H9 (cell line): ENCODE results near the gene HOXD10. TPM values are rescaled to one million over a fixed set of nuclear protein-coding genes. Genes with fewer than 3 reads are reported as not detected.
A peak's percentile ranks its signal among the peaks of the same experiment; 100 is the strongest.

Experiments used
- DNase-seq: peaks from one replicate; pipeline ENCODE4 v3.0.0-alpha.2; 2017
- H2AFZ ChIP-seq: one replicate; pipeline ENCODE4 v1.6.1; 2013; ENCODE audit warnings: mild to moderate bottlenecking, low read length, control low read depth, moderate library complexity
- H2AK5ac ChIP-seq: 2 replicates; pipeline ENCODE4 v1.6.1; 2013; ENCODE audit warnings: low read length, control low read depth, mixed read lengths; ENCODE audit not compliant: insufficient read length
- H2BK120ac ChIP-seq: one replicate; pipeline ENCODE4 v1.6.1; 2013; ENCODE audit warnings: low read depth, mild to moderate bottlenecking, low read length, control low read depth, inconsistent platforms; ENCODE audit not compliant: poor library complexity, severe bottlenecking
- H2BK12ac ChIP-seq: 2 replicates; pipeline ENCODE4 v1.6.1; 2013; ENCODE audit warnings: low read length, control low read depth, mixed read lengths, low read depth; ENCODE audit not compliant: insufficient read length
- H2BK15ac ChIP-seq: 2 replicates; pipeline ENCODE4 v1.6.1; 2013; ENCODE audit warnings: low read depth, low read length, control low read depth
- H2BK20ac ChIP-seq: one replicate; pipeline ENCODE4 v1.6.1; 2013; ENCODE audit warnings: low read depth, mild to moderate bottlenecking, low read length, control low read depth, inconsistent platforms; ENCODE audit not compliant: poor library complexity, severe bottlenecking
- H2BK5ac ChIP-seq: 2 replicates; pipeline ENCODE4 v1.6.1; 2013; ENCODE audit warnings: low read length, control low read depth, mixed read lengths; ENCODE audit not compliant: insufficient read length
- H3K14ac ChIP-seq: 2 replicates; pipeline ENCODE4 v1.6.1; 2013; ENCODE audit warnings: low read length, control low read depth; ENCODE audit not compliant: insufficient read depth
- H3K18ac ChIP-seq: 2 replicates; pipeline ENCODE4 v1.6.1; 2013; ENCODE audit warnings: low read depth, mild to moderate bottlenecking, mixed read lengths, low read length, control low read depth; ENCODE audit not compliant: insufficient read length
- H3K23ac ChIP-seq: 2 replicates; pipeline ENCODE4 v1.6.1; 2013; ENCODE audit warnings: low read length, control low read depth, mixed read lengths, low read depth; ENCODE audit not compliant: insufficient read length
- H3K23me2 ChIP-seq: 2 replicates; pipeline ENCODE4 v1.6.1; 2013; ENCODE audit warnings: low read depth, mild to moderate bottlenecking, mixed read lengths, low read length, control low read depth; ENCODE audit not compliant: insufficient read length, poor library complexity, severe bottlenecking
- H3K27ac ChIP-seq: 2 replicates; pipeline ENCODE4 v1.5.1; 2013; ENCODE audit warnings: low read length, control low read depth, mixed read lengths, low read depth; ENCODE audit not compliant: insufficient read length
- H3K27me3 ChIP-seq: 2 replicates; pipeline ENCODE4 v1.6.1; 2013; ENCODE audit warnings: low read length, control low read depth, inconsistent platforms; ENCODE audit not compliant: insufficient read depth
- H3K4ac ChIP-seq: 2 replicates; pipeline ENCODE4 v1.6.1; 2013; ENCODE audit warnings: low read depth, mild to moderate bottlenecking, control low read depth, inconsistent platforms, low read length, moderate library complexity
- H3K4me1 ChIP-seq: 2 replicates; pipeline ENCODE4 v1.6.1; 2013; ENCODE audit warnings: low read length, control low read depth, inconsistent platforms; ENCODE audit not compliant: insufficient read depth
- H3K4me2 ChIP-seq: 2 replicates; pipeline ENCODE4 v1.6.1; 2013; ENCODE audit warnings: low read length, control low read depth, mixed read lengths; ENCODE audit not compliant: insufficient read length, insufficient read depth
- H3K56ac ChIP-seq: 2 replicates; pipeline ENCODE4 v1.6.1; 2013; ENCODE audit warnings: low read depth, mild to moderate bottlenecking, mixed read lengths, low read length, control low read depth; ENCODE audit not compliant: insufficient read length
- H3K79me1 ChIP-seq: 2 replicates; pipeline ENCODE4 v1.6.1; 2013; ENCODE audit warnings: low read depth, mild to moderate bottlenecking, moderate library complexity, low read length, control low read depth, inconsistent platforms; ENCODE audit not compliant: insufficient read depth, poor library complexity, severe bottlenecking
- H3K79me2 ChIP-seq: 2 replicates; pipeline ENCODE4 v1.6.1; 2013; ENCODE audit warnings: low read length, control low read depth, inconsistent platforms; ENCODE audit not compliant: insufficient read depth
- H3K9ac ChIP-seq: 2 replicates; pipeline ENCODE4 v1.6.1; 2013; ENCODE audit warnings: low read length, control low read depth, mixed read lengths; ENCODE audit not compliant: insufficient read length; ENCODE audit errors: extremely low read depth
- H3K9me3 ChIP-seq: one replicate; pipeline ENCODE4 v1.6.1; 2013; ENCODE audit warnings: low read depth, low read length, inconsistent platforms; ENCODE audit not compliant: control insufficient read depth
- H3T11ph ChIP-seq: one replicate; pipeline ENCODE4 v1.6.1; 2013; ENCODE audit warnings: mild to moderate bottlenecking, low read length, control low read depth, inconsistent platforms
- H4K20me1 ChIP-seq: one replicate; pipeline ENCODE4 v1.6.1; 2013; ENCODE audit not compliant: control insufficient read depth, insufficient read length, insufficient read depth
- H4K5ac ChIP-seq: 2 replicates; pipeline ENCODE4 v1.6.1; 2013; ENCODE audit warnings: low read depth, mild to moderate bottlenecking, mixed read lengths, low read length, control low read depth; ENCODE audit not compliant: insufficient read length
- H4K8ac ChIP-seq: replicated peaks from 2 replicates; pipeline ENCODE4 v1.6.1; 2013; ENCODE audit warnings: low read length, control low read depth, mixed read lengths, low read depth; ENCODE audit not compliant: insufficient read length
- H4K91ac ChIP-seq: 2 replicates; pipeline ENCODE4 v1.6.1; 2013; ENCODE audit warnings: low read depth, mild to moderate bottlenecking, moderate library complexity, mixed read lengths, low read length, control low read depth; ENCODE audit not compliant: insufficient read length
- H3K27ac Mint-ChIP-seq, 3 experiments: 2 replicates in 2 of 3; 3 replicates in 1 of 3; pipeline ENCODE4 v1.8.0; 2020 to 2021; ENCODE audit warnings: mixed read lengths in 3 of 3, mild to moderate bottlenecking in 1 of 3, moderate library complexity in 1 of 3
- H3K27me3 Mint-ChIP-seq: 2 replicates; pipeline ENCODE4 v1.8.0; 2021; ENCODE audit warnings: low read depth, mild to moderate bottlenecking, moderate library complexity, mixed read lengths
- H3K36me3 Mint-ChIP-seq, 3 experiments: 2 replicates in 2 of 3; 3 replicates in 1 of 3; pipeline ENCODE4 v1.8.0; 2020 to 2021; ENCODE audit warnings: low read depth in 3 of 3, mixed read lengths in 3 of 3; ENCODE audit not compliant: insufficient read depth in 1 of 3
- H3K4me1 Mint-ChIP-seq, 2 experiments: 2 replicates each; pipeline ENCODE4 v1.8.0; 2020; ENCODE audit warnings: mixed read lengths in 2 of 2
- H3K4me3 Mint-ChIP-seq, 2 experiments: 2 replicates in 1 of 2; 3 replicates in 1 of 2; pipeline ENCODE4 v1.8.0; 2020 to 2021; ENCODE audit warnings: mild to moderate bottlenecking in 2 of 2, mixed read lengths in 2 of 2, moderate library complexity in 1 of 2
- H3K9me3 Mint-ChIP-seq, 2 experiments: 2 replicates in 1 of 2; 3 replicates in 1 of 2; pipeline ENCODE4 v1.8.0; 2020; ENCODE audit warnings: mild to moderate bottlenecking in 2 of 2, mixed read lengths in 2 of 2, moderate library complexity in 1 of 2
- WGBS: extraction: QIAGEN DNeasy Blood & Tissue Kit; methylation state at CpG from one replicate; pipeline ENCODE4 v1.1.7; 2013; ENCODE audit warnings: missing lambda C conversion rate, low lambda C conversion rate, mixed read lengths; ENCODE audit not compliant: insufficient read length; ENCODE audit errors: extremely low coverage; 5-methylcytosine and 5-hydroxymethylcytosine counted together
- total RNA-seq: library from RNA; stranded (reverse); gene quantifications from 2 replicates; pipeline ENCODE4 v1.2.1, GENCODE V29; 2021
- TF ChIP-seq, protein P1 (sequence below): fragments of 200-600 bp; sonication (generic); conservative IDR thresholded peaks from 3 replicates; pipeline ENCODE4 v1.8.0; 2021; ENCODE audit warnings: antibody characterized with exemption, mild to moderate bottlenecking

HOXD10 gene
- total RNA-seq, 1 experiment from 2014 or later = not detected

DNA sequence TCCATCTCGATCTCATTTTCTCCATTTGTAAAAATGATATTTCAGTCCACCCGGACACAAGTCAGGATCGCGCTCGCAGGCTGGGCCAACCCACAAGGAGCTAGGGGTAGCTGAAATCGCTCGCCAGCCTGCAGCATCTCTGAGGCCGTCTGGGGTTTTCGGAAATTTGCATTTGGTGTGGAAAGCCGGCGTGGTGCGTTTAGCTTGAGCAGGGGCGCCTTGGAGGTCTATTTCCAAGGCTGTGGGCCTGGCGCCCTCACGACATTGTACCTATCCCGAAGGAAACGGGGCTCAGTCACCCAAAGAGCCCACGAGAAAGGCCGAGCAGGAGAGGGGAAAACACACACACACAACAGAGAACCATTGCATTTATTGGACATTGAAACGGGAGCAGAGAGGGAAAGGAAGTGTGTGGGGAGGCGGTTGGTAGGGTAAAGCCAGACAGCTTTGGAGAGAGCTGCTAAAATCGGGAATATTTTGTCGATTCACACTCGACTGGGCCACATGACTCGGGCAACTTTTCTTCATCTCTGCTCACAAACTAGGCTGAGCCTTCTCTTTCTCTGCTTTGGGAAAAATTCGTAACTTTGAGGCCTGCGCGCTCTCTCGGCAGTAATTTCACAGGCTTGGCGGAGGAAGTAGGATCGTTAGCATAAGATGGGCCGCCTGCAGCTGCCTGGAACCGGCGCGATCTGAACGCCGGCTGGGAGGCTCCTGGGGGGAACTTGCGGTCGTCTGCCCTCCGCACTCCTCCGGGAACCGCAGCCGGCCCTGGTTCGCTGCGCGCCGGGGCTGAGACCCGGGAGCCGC is 11.8 kb downstream of the HOXD10 start:
- no peak overlapping the region for H3K23ac ChIP-seq
- H3K27me3 ChIP-seq = peaks cover 89% of the 10 kb centered on the region
- no peaks in the 10 kb centered on the region for H3K23me2 ChIP-seq

More for the DNA sequence above, 11.8 kb downstream of the HOXD10 start:
- H3K36me3 Mint-ChIP-seq = no peaks in the 10 kb centered on the region; a peak in 2 of 7 replicates
- no peak overlapping the region for H3K9ac ChIP-seq
- no peak overlapping the region for H2BK12ac ChIP-seq
- no peak overlapping the region for H3K14ac ChIP-seq
- H2BK20ac ChIP-seq = no peak overlapping the region
- H3K4me1 Mint-ChIP-seq = peaks cover 12 to 20% of the 10 kb centered on the region in 2 experiments
- no peak overlapping the region for H2BK5ac ChIP-seq
- no peaks in the 10 kb centered on the region for H4K20me1 ChIP-seq
- H3T11ph ChIP-seq = no peak overlapping the region
- no peak overlapping the region for H2BK15ac ChIP-seq
- H2BK120ac ChIP-seq = no peak overlapping the region
- peak overlapping the region; percentile 10 to 73; a peak in 4 of 5 replicates for H3K4me3 Mint-ChIP-seq
- TF ChIP-seq, protein P1, sequence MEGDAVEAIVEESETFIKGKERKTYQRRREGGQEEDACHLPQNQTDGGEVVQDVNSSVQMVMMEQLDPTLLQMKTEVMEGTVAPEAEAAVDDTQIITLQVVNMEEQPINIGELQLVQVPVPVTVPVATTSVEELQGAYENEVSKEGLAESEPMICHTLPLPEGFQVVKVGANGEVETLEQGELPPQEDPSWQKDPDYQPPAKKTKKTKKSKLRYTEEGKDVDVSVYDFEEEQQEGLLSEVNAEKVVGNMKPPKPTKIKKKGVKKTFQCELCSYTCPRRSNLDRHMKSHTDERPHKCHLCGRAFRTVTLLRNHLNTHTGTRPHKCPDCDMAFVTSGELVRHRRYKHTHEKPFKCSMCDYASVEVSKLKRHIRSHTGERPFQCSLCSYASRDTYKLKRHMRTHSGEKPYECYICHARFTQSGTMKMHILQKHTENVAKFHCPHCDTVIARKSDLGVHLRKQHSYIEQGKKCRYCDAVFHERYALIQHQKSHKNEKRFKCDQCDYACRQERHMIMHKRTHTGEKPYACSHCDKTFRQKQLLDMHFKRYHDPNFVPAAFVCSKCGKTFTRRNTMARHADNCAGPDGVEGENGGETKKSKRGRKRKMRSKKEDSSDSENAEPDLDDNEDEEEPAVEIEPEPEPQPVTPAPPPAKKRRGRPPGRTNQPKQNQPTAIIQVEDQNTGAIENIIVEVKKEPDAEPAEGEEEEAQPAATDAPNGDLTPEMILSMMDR = no peak
- no peak overlapping the region for H2AK5ac ChIP-seq
- peaks cover 4 to 17% of the 10 kb centered on the region in 2 experiments; a peak in 4 of 5 replicates for H3K9me3 Mint-ChIP-seq
- H4K91ac ChIP-seq = no peak overlapping the region
- no peak overlapping the region for H4K5ac ChIP-seq
- H3K79me2 ChIP-seq = no peaks in the 10 kb centered on the region
- no peaks in the 10 kb centered on the region for H3K4me1 ChIP-seq
- no peak overlapping the region for H3K4ac ChIP-seq
- no peak overlapping the region for H3K56ac ChIP-seq
- WGBS = no CpG with 5 or more reads among the region's 49 CpGs
- H3K27me3 Mint-ChIP-seq = peaks cover 98% of the 10 kb centered on the region
- no peaks in the 10 kb centered on the region for H3K79me1 ChIP-seq
- no peak overlapping the region for H3K27ac ChIP-seq
- peak; percentile 69 for DNase-seq
- peak overlapping the region; percentile 0 for H3K4me2 ChIP-seq
- no peaks in the 10 kb centered on the region for H3K9me3 ChIP-seq
- no peak overlapping the region for H4K8ac ChIP-seq
- H3K27ac Mint-ChIP-seq = no peak overlapping the region
- no peak overlapping the region for H2AFZ ChIP-seq
- no peak overlapping the region for H3K18ac ChIP-seq
